ENCODE results near the gene NDFIP1.

- TF ChIP-seq CTCF (IDR thresholded peaks at IDR 0.05) (no peak), POLR2AphosphoS5 (IDR thresholded peaks at IDR 0.05; ENCODE audit: low read depth, low read length) (no peak), SIN3A (IDR thresholded peaks at IDR 0.05; ENCODE audit: borderline replicate concordance, insufficient read depth, low read depth, low read length) (no peak), REST (IDR thresholded peaks at IDR 0.05; ENCODE audit: insufficient read depth in 1 of 2, low read depth in 2 of 2, low read length in 1 of 2) (no peak)
Observed at GRCh38 chr5:142171270-142171669, 62.7 kb downstream of the NDFIP1 start.
